Mesodermal cell (in vitro differentiated cells): ENCODE measurements around the gene R3HDM4.

Experiments used
- H3K27ac ChIP-seq: 2 replicates; pipeline ENCODE4 v1.7.0; 2013; ENCODE audit warnings: mild to moderate bottlenecking, low read depth, low read length, moderate library complexity; ENCODE audit not compliant: severe bottlenecking
- H3K36me3 ChIP-seq: 2 replicates; pipeline ENCODE4 v1.7.1; 2013; ENCODE audit warnings: mild to moderate bottlenecking, low read length, moderate library complexity; ENCODE audit not compliant: control insufficient read depth, insufficient read depth
- H3K4me1 ChIP-seq: one replicate; pipeline ENCODE4 v1.7.1; 2013; ENCODE audit warnings: mild to moderate bottlenecking, low read length; ENCODE audit not compliant: insufficient read depth, control insufficient read depth, poor library complexity, severe bottlenecking
- H3K4me3 ChIP-seq: 2 replicates; pipeline ENCODE4 v1.7.0; 2013; ENCODE audit warnings: low read length, control low read depth, mild to moderate bottlenecking; ENCODE audit not compliant: insufficient read depth, poor library complexity, severe bottlenecking; ENCODE audit errors: extremely low read depth
- H3K9me3 ChIP-seq: 2 replicates; pipeline ENCODE4 v1.7.1; 2013; ENCODE audit warnings: mild to moderate bottlenecking, low read length, moderate library complexity; ENCODE audit not compliant: control insufficient read depth
- WGBS, 2 experiments: methylation state at CpG; one replicate each; pipeline ENCODE4 v1.1.5; 2013; ENCODE audit warnings: missing lambda C conversion rate in 2 of 2; ENCODE audit not compliant: insufficient coverage in 2 of 2; 5-methylcytosine and 5-hydroxymethylcytosine counted together

Gene R3HDM4

GRCh38 chr19:938233-938923 lies 25.4 kb upstream of the R3HDM4 start:
- no peak overlapping the region for H3K27ac ChIP-seq
- H3K4me1 ChIP-seq: peaks cover 18% of the 10 kb centered on the region
- no peaks in the 10 kb centered on the region for H3K9me3 ChIP-seq
- peaks cover 93% of the 10 kb centered on the region for H3K36me3 ChIP-seq
- H3K4me3 ChIP-seq: no peak overlapping the region
- 95% methylated on average over 17 to 19 of the region's 23 CpGs for WGBS, 2 experiments

- Histone ChIP-seq H3K27ac (no peak overlapping the region), H3K9me3 (no peaks in the 10 kb centered on the region), H3K4me1 (peaks cover 28% of the 10 kb centered on the region), H3K36me3 (peaks cover 86% of the 10 kb centered on the region), H3K4me3 (no peak overlapping the region)
- 95 to 96% methylated on average over 10 to 11 of the region's 16 CpGs for WGBS, 2 experiments
Measured at GRCh38 chr19:937259-937694, 24.3 kb upstream of the R3HDM4 start.

GRCh38 chr19:936175-936546 lies 23.1 kb upstream of the R3HDM4 start:
- Histone ChIP-seq H3K27ac (no peak overlapping the region), H3K4me3 (no peak overlapping the region), H3K4me1 (peaks cover 28% of the 10 kb centered on the region), H3K9me3 (no peaks in the 10 kb centered on the region), H3K36me3 (peaks cover 85% of the 10 kb centered on the region)
- WGBS, 2 experiments: 92 to 93% methylated on average over 10 of the region's 10 CpGs

DNA sequence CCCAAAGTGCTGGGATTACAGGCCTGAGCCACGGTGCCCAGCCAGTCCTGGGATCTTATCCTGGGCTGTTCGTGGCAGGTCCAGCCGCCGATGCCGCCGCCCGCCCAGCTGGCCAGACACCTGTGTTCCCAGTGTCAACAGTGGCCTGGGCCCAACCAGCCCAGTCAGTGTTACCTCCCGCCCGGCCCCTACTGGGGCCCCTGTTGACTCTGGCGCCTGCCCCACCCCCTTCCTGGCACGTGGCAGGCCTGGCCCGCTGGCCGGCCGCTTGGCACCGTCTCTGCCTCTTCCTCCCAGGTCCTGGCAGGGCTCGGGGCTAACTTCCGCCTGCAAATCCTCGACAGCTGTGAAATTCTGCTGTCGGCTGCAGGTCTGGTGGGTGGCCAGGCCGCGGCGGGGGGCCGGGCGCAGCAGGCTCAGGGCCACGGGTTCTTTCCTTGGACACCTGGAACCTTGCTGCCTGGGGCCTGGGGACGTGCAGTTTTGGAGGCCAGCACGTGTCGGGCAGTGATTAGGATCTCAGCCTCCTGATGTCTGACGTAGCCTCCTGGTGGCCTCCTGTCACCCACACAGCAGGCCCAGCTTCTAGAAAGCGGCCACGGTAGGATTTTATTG lies 22.0 kb upstream of the R3HDM4 start:
- 93 to 96% methylated on average over 20 to 30 of the region's 31 CpGs for WGBS, 2 experiments
- Histone ChIP-seq H3K4me3 (no peak overlapping the region), H3K9me3 (no peaks in the 10 kb centered on the region), H3K27ac (peak overlapping the region; percentile 23), H3K4me1 (peaks cover 28% of the 10 kb centered on the region), H3K36me3 (peaks cover 87% of the 10 kb centered on the region)

DNA sequence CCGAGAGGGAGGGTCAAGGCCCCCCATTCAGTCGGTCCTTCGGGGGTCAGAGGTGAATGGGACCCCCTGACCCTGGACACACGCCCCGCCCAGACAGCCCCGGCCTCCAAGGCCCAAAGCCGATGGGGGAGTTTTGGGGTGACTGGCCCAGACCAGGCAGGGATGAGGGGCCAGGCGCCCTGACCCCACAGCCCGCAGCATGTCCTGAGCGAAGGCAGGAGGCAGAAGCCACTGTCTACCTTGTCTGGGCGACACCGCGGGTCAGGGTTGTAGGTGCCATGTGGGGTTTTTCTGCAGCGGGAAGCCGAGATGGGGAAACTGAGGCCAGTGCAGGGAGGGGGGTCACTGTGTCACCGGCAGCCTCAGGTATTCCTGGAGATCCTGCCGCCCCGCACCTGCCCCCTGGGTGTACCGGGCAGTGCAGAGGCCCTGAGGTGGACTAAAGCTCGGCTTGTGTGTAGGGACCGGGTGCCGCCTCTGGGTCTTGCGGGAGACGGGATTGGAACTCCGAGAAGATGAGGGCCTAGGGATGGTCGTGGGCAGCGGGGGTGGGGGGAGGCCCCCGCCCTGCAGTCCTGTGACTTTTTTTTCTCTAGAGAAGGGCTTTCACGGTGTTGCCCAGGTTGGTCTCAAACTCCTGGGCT lies 21.3 kb upstream of the R3HDM4 start:
- whole genome bisulfite sequencing, 2 experiments: 89 to 92% methylated on average over 20 to 29 of the region's 29 CpGs
- H3K36me3 ChIP-seq: peaks cover 87% of the 10 kb centered on the region
- H3K27ac ChIP-seq: peak overlapping the region; percentile 23
- no peaks in the 10 kb centered on the region for H3K9me3 ChIP-seq
- no peak overlapping the region for H3K4me3 ChIP-seq
- peaks cover 26% of the 10 kb centered on the region for H3K4me1 ChIP-seq

DNA sequence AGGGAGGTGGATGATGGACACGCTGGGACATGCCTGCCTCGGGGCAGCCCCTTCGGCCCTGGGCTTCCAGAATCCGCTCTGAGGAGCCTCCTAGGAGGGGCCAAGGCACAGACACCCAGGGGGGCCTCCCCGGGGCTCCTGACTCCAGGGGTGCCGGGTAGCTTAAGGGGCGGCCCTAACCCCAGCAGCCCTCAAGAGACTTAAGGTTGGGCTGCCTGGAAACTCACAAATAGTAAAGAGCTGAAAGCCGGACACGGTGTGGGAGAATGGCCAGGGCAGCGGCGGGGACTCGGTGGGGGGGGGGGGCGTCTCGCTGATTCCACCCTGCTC lies 20.5 kb upstream of the R3HDM4 start:
- no peak overlapping the region for H3K4me3 ChIP-seq
- peak overlapping the region; percentile 90 for H3K27ac ChIP-seq
- peaks cover 86% of the 10 kb centered on the region for H3K36me3 ChIP-seq
- no peaks in the 10 kb centered on the region for H3K9me3 ChIP-seq
- H3K4me1 ChIP-seq: peaks cover 26% of the 10 kb centered on the region
- WGBS, 2 experiments: 60 to 70% methylated on average over 7 to 12 of the region's 14 CpGs

- no peaks in the 10 kb centered on the region for H3K9me3 ChIP-seq
- H3K4me1 ChIP-seq: peaks cover 22% of the 10 kb centered on the region
- WGBS, 2 experiments: 57 to 67% methylated on average over 41 to 42 of the region's 54 CpGs
- no peak overlapping the region for H3K4me3 ChIP-seq
- H3K36me3 ChIP-seq: peaks cover 86% of the 10 kb centered on the region
- peak overlapping the region; percentile 90 for H3K27ac ChIP-seq
Measured at GRCh38 chr19:932648-933552, 19.9 kb upstream of the R3HDM4 start.

- Histone ChIP-seq H3K9me3 (no peaks in the 10 kb centered on the region), H3K27ac (peak overlapping the region; percentile 90), H3K36me3 (peaks cover 81% of the 10 kb centered on the region), H3K4me1 (peaks cover 22% of the 10 kb centered on the region), H3K4me3 (no peak overlapping the region)
- WGBS, 2 experiments: 87 to 92% methylated on average over 24 to 30 of the region's 32 CpGs
Measured at GRCh38 chr19:931860-932647, 19.0 kb upstream of the R3HDM4 start.

- Histone ChIP-seq H3K4me3 (no peak overlapping the region), H3K36me3 (peaks cover 64% of the 10 kb centered on the region)
Measured at GRCh38 chr19:929891-930258, 16.9 kb upstream of the R3HDM4 start.

More at GRCh38 chr19:929891-930258, 16.9 kb upstream of the R3HDM4 start:
- Histone ChIP-seq H3K9me3 (no peaks in the 10 kb centered on the region), H3K4me1 (peaks cover 22% of the 10 kb centered on the region), H3K27ac (no peak overlapping the region)
- 86 to 98% methylated on average over 6 of the region's 6 CpGs for WGBS, 2 experiments
